HG03064 (cell line): Measurements from ENCODE around the gene SDCCAG8.
A peak's percentile ranks its signal among the peaks of the same experiment; 100 is the strongest.

Experiments
- ATAC-seq: cut with Tn5 transposase; IDR thresholded peaks from one replicate; pipeline ENCODE4 v1.9.1; 2021; ENCODE audit warnings: low read depth; ENCODE audit not compliant: unreplicated experiment

SDCCAG8 gene

DNA sequence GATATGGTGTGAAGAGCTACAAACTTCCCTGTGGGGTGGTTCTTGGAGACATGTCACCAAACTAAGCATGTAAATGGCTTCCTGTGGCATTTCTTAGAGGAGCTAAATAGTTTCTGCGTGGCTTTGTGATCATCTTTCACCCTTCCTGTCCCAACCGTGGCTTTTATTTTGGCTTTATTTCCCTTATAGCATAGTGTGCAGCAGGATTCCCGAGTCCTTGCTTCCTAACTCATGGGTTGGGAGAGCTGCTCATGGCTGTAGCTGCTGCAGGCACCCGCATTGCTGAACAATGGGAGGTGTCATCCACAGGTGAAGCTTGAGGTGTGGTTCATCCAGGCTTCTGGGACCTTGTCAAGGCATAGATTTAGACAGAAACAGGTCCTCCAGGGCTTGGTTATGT lies 192.0 kb downstream of the SDCCAG8 start:
- ATAC-seq: no peak

- ATAC-seq: no peak
These were observed 193.5 kb downstream of the SDCCAG8 start for GRCh38 chr1:243449373-243449772.

DNA sequence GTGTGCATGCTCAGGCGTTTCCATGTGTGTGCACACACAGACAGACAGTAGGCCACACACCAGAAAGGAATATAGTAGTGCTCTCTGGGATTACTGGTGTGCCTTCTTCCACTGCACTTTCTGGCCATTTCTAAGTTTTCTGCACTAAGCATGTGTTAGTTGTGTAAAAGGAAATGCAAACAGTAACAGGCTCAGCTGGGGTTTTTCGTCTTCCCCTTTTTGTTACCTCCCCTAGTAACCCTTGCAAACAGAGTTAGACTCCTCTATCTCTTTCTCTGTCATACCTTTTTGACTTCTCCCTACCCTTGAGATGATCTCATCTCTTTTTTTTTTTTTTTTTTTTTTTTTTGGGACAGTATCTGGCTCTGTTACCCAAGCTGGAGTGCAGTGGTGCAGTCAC lies 196.3 kb downstream of the SDCCAG8 start:
- ATAC-seq: no peak

DNA sequence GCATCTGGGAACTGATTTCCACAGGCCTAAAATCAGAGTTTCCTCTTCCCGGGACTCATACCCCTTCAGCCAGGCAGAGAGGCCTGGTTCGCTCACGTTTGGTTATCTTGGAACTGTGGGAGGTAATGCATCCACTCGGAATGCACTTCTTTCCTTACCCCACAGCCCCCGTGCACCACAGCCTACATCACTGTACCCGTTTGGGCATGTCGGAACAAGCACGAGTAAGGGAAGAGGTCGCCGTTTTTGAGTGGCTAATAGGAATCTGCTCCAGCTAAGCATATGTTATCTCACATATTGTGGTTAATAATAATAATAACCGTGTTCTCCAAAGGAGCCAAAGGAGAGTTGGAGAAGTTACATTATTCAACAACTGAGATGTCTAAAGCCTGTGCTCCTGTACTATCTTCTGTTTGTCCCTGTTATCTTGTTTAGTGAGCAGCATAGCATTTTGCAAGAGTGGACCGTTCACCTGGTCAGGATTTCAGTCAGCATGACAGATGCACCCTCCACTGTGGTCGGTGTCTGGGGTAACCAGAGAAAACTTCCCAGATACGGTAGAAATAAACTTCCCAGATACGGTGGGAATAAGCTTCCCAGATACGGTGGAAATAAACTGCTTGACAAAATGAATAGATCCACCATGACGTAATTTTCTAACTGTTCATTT lies 198.6 kb downstream of the SDCCAG8 start:
- no peak for ATAC-seq

DNA sequence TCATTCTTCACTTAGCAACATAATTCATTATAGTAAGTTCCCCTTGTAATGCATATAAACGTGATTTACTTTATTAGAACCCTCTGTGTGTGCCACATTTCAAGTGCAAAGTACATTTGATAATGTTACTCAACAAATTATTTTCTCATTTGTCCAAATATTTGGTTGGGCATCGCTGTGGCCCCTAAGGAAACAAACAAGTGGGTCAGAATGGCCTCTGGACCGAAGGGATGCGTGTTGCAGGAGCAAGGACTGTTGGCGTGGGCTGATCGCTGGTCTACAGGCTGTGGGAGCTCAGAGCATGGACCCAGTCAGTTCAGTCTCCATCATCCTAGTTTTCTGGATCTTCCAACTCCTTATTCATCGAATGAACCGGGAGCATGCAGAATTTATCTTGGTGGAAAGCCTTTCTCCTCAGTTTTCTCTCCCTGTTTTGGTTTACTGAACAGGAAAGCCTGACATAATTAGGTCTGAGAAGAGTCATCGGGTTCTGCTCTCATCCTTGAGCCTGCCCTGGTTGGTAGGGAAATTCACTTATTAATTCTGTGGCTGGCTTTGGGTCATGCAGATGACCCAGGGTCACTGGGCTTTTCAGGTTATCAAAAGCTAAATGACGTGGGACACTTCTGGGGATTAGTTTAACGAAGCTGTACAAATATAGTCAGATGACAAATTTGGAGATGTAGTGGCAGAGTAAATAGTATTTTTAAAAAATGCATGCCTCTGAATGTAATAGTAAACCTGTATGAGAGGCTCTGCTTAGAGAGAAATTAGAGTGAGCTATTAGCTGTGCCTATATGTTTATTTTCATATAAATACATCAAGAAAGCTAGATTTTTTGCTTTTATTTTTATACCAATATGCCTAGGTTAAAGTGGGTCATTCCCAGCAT lies 200.2 kb downstream of the SDCCAG8 start:
- no peak for ATAC-seq

DNA sequence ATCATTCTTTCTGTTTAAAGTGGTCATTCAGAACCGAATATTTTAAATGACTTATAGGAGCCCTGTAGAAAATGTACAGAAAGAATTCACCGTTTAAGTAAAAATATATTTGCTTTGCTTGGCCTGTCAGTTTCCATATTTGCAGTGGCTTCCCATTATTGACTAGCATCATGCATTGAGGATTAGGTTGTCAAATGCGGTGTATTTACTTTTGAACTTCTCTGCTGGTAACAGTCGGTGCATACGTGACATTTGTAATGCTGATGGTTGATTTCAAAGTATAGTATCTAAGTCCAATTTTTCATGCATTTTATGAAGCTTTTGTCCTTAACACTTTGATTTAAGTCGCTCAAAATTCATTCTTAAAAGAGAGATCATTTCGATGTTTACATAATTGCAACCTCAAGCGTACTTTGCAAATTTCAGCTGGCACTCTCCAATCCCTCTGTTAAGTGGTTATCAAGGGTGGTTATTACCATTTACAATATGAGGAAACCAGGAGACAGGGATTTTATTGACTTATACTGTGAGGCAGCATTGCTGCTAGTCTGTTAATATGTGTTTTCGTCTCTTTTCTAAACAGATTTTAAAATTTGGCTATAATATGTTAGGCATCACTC lies 201.6 kb downstream of the SDCCAG8 start:
- no peak for ATAC-seq

DNA sequence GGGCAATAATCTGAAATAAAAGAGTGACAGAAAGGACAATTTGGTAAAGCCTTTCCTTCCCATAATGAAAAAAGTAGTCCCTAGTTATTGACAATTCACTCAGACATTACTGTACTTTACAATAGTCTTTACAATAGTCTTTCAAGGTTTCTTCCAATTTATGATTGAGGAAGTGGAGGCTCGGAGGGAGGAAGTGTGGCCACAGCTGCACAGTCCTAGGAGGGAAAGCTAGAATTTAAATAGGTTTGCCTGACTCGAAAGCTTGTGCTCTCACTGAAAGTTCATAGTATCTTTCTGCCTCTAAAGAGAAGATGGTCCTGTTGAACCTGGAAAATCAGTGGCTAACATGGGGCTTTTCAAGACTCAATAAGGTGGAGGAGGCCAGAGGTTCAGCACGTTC lies 203.2 kb downstream of the SDCCAG8 start:
- ATAC-seq: no peak

DNA sequence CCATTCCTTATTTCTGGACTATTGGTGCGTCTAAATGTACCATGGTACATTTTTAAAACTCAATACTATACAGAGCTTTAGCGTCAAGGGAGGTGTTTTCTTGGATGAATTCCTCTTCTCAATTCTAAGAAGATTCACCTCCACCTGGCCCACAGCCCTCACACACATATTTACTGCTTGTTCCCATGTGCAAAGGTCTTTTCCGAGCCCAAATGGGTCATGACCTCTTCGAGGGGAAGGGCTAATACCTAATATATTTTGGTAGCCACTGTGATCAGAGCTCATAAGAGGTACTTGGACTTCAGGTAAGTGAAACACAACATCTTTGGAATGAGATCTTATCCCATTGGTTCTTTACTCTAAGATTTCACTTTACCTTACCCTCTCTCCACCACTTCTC lies 205.9 kb downstream of the SDCCAG8 start:
- no peak for ATAC-seq

- ATAC-seq: no peak
These were observed 207.3 kb downstream of the SDCCAG8 start for GRCh38 chr1:243462929-243463697.

DNA sequence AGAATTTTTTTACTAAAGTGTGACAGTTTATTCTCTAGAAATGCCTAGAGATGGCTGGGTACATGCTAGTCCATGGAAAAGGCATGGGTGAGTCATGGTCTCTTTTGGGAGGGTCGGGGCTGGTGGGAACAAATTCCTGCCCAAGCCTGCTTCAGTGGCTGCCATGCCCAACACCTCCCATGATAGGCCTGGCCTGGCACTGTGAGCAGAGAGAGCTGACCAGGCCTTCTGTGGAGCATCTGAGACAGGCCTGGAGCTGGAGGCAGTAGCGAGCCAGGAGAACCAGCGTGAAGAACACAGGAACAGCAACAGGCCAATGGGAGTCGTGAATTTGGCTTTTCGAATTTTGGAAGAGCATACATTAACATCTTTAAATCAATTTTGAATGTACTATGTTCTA lies 209.2 kb downstream of the SDCCAG8 start:
- no peak for ATAC-seq

GRCh38 chr1:243465738-243466137 lies 209.9 kb downstream of the SDCCAG8 start:
- ATAC-seq: no peak

- ATAC-seq: no peak
These were observed 213.7 kb downstream of the SDCCAG8 start for GRCh38 chr1:243469497-243469896.

DNA sequence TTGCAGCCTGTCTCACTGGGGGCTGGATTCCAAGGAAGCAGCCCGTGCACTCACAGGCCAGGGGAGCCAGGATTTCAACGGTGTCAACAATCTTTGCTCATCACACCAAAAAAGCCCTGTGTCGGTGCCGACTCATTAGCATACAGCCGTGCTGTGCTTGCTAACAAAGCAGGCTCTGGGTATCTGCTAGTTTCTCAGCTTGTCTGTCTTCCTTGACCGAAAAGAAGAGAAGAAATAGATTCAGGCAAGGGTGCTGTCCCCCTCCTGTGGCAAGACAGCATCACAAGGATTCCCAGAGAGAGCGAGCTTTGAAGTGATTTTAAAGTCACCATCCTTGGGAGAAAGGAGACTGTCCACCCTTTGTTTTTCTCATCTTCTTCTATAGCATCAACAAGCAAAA lies 214.7 kb downstream of the SDCCAG8 start:
- ATAC-seq: no peak

DNA sequence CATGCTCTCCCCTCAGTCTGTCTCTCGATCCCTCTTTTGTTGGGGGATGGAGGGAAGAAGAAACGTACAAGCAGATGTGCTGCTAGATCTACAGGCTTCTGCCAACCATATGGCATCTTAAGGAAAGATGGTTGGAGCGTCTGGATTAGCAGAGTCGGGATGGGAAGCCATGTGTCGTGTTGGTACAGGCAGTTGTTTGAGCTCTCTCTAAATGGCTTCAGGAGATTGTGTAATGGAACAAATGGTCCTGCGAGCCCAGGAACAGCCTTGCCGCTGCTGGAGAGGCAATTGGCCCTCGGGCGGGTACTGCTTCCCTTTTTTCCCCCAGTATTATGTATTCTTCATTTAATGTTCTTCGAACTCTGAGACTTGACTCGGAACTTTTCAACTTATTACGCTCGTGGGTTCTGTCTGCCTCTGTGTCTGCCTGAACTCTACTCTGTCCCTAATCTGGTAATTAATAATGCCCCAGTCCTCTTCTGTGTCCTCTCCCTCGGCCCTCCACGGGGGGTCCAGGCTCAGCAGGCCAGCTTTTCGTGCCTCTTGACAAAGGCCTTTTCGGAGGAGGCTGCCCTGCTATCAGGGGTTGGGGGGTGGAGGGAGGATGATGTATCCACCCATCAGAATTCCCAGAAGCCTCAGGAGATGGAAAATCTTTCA lies 215.3 kb downstream of the SDCCAG8 start:
- ATAC-seq: no peak

DNA sequence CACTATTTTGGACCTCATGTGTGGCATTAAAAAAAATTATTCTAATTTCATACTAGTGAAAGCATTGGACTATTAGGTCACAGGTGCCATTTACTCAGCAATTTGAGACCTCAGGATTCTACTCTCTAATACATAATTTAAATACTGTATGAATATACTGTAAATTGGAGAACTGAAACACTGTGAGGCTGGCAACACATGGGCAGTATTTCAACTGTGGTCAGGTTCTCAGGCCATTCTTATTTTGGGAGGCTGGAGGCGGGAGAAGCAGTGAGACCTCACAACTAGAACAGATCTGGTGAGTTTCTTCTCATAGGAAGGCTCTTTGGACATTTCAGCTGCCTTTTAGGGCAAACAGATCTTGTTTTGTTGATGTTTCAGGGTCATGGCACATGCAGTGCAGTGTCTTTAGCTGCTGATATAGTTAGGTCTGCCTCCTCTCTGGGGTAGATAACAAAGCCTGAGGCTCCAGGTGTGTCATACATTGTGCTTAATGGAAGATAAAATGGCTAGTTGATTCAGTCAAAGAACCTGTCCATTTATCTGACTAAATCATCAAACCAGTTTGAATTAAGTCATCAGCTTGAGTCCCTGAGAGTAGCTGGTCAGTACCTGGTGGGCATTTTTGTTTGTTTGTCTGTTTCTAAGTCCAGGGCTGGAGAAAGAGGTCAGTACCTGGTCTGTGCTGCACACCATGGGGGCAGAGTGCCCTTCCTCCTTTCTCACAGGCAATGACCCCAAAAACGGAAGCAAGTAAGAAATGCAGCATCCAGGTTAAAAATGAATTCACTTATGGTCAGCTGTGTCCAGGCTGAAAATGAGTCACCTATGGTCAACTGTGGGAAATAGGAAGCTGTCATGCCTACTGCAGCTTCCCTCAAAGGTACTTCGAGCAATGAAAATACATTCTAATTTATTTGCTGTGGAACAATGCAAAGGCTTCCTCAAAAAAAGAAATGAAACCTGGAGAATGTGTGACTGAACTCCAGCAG lies 216.2 kb downstream of the SDCCAG8 start:
- ATAC-seq: peak; percentile 91

- ATAC-seq: no peak
These were observed 217.6 kb downstream of the SDCCAG8 start for GRCh38 chr1:243473227-243474135.

DNA sequence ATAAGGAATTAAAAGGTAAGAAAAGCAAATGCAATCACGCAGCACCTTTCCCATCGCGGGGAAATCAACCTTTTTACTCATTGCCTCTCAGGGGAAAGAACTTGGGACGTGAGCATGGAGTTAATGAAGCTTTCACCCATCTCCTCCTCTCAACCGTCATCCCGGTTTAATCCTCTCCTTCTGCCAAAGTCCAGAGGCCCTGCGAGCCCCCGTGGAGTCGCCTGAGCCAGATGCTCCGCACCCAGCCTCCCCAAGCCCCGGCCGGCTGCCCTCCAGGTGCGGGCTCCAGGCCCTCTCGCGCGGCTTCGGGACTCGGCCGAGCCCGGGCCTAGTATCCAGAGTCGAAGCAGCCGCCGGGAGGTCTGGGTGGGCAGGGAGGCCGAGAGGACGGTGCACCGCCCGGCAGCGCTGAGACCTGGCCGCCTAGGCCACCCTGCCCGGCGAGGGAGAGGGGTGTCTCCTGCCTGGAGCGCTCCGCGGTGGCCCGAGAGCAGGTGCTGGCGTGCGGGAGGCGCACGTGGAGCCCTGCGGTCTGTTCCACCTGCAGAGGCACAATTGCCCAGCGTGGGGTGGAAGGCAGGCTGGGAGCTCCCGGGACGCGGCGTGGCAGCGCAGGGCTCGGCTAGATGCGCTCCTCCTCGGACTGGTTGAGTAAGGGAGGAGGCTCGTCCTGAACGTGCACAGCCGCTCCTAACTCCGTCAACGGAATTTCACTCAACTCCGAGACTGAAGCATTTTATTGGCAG lies 218.5 kb downstream of the SDCCAG8 start:
- ATAC-seq: no peak
